ENCODE measurements around the gene ADAMTS2.

Gene ADAMTS2

GRCh38 chr5:179139111-179139935, 205.9 kb downstream of the ADAMTS2 start:
- DNase-seq (ENCODE audit: low read depth): no peak

GRCh38 chr5:179138568-179138925, 206.7 kb downstream of the ADAMTS2 start:
- DNase-seq (ENCODE audit: low read depth): no peak

DNA sequence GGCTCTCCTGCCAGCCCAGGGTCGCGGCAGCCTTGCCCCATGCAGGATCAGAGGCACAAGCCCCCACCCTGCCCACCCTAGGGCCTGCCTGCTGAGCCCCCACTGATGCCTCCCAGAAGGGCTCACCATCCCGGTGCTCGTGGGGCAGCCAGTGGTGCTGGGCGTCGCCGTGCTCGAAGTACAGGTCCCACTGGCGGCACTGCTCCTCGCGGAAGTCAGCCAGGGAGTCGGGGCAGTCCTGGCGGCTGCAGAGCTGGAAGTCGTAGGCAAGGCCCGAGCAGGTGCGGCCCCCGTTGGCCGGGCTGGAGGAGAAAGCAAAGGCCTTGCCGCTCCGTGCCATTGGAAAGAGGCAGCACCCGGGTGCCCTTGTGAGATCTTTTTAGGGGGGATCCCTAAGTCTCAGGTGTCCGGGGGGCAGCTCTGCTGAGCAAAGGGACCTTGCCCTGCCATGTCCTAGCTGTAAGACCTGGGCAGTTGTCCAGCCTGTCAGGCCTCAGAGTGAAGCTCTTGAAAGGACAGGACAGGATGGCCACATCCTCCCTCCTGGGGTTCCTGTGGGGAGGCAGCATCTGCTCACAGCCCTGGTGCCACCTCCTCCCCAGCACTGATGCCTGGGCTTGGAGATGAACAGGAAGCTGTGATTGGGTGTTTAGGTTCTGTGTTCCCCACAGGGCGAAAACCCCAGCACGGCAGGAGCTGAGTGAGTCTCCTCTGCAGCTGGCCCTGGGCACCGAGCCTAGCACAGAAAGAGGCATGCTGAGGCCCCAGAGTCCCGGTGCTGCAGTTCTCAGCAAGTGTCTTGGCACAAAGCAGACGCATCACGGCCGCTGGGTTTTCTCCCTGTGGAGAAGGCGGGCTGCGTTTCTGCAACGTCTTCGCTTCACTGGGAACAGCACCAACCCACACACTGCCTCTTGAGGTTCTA, 207.4 kb downstream of the ADAMTS2 start:
- DNase-seq (ENCODE audit: low read depth): no peak

DNA sequence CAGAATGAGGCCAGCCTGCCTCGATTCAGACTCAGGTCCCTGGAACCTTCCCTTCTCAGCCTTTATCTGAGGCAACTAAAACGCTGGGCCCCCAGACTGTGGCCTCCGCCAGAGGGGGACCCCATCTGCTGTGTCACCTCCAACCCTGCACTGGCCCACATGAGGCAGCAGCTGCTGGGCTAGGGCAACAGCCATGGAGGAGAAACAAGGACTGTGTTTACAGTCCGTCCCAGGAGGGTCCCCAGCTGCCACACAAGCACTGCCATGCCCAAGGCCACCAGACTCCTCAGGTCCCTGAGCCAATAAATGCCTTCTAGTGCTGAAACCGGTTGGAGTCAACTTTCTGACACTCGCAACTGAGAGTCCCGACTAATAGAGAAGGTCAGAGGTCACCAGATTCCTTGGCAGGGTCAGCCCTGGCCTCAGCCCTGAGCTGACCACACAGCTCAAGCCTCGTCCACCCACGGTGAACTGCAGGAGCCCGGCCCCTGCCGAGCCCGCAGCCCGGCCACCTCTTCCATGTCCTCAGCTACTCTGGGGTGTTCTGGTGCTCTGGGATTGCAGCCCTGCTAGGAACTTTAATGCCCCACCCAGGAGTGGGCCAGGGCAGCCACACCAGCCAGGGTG, 208.1 kb downstream of the ADAMTS2 start:
- no peak for DNase-seq (ENCODE audit: low read depth)

DNA sequence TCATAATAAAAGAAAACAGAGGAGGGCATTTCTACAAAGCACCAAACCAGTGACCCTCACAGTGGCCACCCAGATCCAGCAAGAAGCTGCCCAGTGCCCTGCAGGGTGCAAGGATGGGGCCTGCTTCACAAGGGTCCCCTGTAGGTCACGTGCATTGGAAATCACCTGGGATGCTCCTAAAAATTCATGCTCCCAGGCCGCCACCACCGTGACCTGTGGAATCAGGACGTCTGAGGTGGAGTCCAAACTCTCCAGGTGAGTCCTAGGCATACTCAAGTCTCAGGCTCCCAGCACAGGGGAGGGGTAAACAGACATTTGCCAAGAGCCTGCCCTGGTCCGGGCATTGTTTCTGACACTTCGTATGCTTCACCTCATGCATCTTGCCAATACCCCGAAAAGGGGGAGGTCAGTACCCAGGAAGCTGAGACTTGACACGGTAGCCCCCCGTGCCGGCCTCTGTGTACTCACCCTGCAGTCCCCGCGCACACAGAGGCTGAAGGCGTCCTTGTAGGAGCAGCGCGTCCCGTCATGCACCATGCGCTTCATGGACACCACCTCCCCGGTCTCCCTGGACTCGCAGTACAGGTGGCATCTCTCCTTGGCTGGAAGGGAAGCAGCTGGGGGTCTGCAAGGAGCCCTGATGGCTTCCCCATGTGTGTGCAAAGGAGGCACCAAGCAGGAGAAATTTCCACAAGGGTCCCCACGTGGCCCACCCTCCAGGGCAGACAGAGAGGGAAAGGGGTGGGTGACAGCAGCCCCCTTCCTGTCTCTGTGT, 209.6 kb downstream of the ADAMTS2 start:
- no peak for DNase-seq (ENCODE audit: low read depth)

DNA sequence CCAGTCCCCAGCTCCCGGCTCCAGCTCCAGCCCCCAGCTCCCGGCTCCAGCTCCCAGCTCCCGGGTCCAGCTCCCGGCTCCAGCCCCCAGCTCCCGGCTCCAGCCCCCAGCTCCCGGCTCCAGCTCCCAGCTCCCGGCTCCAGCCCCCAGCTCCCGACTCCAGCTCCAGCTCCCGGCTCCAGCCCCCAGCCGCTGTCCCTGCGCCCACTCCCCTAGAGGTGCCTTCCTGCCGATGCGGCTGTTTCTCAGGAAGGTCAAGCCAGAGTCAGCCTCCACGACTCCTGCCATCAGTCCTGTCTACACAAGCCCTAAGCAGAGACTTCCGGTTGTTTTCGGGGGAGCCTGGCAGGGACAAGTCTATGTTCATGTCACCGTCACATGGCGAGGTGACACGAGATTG, 210.3 kb downstream of the ADAMTS2 start:
- DNase-seq (ENCODE audit: low read depth): no peak

GRCh38 chr5:179134511-179134910, 210.8 kb downstream of the ADAMTS2 start:
- DNase-seq (ENCODE audit: low read depth): no peak

GRCh38 chr5:179132586-179133355, 212.5 kb downstream of the ADAMTS2 start:
- no peak for DNase-seq (ENCODE audit: low read depth)

DNA sequence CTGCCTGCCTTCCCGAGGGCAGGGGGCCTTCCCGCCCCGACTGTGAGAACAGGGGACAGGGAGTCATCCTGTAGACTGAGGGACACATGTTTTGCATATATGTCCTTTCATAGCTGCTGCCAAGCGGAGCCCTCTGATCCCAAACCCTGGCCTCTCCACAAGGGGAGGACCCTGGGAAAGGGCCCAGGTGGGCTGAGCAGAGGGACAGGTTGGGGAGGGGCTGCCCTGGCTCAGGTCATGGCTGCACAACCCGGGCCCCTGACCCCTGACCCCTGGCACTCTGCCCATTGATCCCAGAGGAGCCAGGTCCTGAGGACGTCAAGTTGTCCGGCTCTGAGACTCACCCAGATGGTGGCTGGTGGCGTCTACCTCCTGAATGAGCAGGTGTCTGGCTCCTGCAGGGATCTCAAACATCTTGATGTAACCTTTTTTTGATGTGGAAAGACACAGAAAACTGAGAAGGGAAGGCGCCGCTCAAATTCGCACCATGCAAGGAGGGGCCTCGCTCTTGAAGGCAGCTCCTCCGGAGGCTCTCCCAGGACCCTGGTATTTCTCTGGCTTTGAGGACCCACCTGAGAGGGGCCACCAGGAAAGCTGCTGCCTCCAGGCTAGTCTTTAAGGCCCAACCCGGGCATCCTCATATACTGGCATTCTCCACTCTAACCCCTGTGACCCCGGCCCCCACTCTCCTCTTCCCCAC, 213.2 kb downstream of the ADAMTS2 start:
- DNase-seq (ENCODE audit: low read depth): no peak

DNA sequence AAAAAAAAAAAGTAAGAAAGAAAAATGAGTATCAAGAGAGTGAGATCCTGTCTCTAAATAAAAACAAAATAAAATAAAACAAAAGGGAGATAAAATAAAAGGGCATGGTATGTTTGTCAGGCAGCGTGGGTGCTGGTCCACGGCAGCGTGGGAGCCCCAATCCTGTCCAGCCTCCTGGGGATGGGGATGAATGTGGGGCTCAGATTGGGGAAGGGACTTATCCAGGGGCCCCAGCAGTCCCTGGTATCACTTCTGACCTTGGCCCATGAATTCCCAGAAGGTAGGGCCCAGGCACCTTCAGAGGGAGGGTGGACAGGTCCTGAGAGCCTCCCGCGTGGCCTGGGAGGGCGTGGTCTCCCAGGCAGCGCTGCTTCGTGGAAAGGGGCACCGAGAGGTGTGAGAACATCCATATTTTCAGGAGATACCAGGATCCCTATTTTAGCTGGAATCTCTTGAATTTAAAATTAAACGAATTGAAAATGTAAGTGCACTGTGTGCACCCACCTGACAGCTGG, 213.9 kb downstream of the ADAMTS2 start:
- no peak for DNase-seq (ENCODE audit: low read depth)

DNA sequence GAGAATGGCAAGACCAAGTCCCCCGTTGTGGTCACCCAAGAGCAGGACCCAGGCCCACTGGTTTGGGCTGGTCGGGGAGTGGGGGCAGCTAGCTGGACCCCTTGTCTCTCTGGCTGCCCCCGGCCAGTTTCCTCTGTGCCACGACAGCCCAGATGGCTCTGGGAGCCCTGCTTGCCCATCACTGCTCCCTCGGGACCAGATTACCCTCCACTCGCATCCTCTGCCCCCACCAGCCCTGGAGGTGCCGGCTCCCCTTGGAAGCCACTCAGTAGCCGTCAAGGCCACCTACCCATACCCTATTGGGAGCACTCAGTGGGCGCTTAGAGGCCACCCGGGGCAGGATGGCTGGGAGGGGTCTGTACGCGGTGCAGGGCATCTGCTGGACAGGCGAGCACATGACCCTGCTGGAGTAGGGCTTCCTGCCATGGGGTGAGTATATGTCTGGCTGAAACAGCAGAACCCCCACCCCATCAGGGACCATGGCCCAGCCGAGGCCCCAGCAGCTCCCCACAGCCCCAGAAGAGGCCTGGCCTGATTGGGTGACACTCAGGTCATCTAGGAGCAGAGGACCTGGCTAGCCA, 215.1 kb downstream of the ADAMTS2 start:
- no peak for DNase-seq (ENCODE audit: low read depth)

DNA sequence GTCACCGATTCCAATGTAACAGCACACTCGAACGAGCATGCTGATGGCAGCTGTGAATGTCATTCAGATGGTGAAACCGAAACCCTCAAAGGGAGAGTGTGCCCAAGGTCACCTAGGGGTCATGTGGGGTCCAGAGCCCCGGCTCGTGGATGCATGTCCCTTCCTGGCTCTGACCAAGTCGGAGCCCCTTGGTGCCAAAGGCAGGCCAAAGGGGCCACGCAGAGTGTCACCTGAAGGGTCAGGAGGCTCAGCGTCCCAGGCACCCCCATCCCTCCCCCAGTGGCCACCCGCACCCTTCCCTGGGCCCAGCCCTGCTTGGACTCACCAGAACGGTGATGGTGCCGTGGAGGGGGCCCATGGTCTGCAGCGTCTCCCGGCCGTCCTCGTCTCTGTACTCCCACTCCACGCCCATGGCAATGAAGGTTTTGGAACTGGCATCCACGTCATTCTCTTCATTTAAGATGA, 215.6 kb downstream of the ADAMTS2 start:
- no peak for DNase-seq (ENCODE audit: low read depth)

GRCh38 chr5:179128976-179129375, 216.3 kb downstream of the ADAMTS2 start:
- DNase-seq (ENCODE audit: low read depth): no peak

DNA sequence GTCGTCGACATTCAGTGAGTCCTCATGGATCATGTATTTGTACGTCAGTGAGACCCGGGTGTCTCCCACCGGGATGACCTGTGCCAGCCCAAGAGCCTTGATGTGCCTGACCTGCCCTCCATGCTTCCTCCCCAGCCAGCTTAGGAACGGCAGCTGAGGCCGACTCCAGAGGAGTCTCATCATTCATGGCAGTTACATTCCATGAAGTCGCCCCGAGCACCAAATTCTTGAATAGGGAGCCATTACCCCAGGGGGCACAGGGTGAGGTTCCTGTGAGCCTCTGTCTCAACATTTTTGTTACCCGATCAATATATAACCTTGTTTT, 217.3 kb downstream of the ADAMTS2 start:
- no peak for DNase-seq (ENCODE audit: low read depth)

DNA sequence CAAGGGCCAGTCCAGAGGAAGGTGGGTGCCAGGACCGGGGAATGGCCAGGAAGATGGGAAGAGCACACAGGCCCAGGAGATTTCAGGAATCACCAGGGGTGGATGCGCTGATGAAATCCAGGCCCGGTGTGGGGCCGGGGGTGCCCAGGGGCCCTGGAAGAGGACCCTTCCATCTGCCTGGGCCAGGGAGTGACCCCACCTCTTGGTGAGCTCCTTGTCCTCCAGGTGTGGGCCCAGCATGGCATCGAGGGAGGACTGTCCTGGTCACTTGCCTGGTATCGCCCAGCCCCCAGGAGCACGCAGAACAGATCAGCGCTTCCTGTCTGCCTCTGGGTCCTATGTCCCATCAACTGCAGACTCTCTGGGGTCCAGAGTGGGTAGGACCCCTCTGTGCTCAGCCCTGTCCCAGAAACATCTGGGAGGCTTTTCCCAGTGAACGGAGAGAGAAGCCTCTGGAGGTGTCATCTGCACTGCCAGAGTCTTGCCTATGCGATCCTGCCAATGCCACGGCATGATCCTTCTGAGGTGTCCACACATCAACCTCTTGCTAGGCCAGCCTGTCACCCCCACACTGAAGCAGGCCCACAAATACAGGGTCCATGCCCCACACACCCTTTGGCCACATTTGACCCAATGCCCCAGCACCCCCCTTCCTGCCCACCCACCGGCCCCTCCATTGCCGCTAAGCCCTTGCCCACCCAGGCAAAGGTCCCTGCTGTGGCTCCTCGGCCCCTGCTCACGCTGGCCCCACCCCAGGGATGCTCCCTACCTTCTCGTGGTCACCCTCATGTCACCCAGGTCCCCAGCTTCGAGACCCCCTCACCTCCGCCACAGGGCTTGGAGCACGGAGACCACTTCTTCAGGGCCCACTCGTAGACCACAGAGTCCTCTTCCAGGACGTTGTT, 217.9 kb downstream of the ADAMTS2 start:
- DNase-seq (ENCODE audit: low read depth): no peak

DNA sequence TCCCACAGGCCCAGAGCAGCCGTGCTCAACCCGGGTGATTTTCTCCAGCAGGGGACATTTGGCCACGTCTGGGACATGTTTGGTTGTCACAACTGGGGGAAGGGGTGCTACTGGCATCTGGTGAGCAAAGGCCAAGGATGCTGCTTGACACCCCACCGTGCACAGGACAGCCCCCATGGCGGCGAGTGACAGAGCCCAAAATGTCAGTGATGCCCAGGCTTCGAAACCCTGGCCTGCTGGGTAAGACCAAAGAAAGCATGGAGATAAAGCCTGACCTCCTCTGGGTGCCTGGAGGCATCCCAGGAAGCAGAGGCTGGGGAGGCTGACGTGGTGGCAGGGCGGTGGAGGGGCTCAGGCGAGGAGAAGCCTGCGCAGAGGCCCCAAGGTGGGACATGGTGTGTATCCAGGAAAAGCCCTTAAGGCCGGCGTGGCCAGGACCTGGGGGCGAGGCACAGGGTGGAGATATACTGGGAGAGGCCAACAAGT, 218.7 kb downstream of the ADAMTS2 start:
- no peak for DNase-seq (ENCODE audit: low read depth)

DNA sequence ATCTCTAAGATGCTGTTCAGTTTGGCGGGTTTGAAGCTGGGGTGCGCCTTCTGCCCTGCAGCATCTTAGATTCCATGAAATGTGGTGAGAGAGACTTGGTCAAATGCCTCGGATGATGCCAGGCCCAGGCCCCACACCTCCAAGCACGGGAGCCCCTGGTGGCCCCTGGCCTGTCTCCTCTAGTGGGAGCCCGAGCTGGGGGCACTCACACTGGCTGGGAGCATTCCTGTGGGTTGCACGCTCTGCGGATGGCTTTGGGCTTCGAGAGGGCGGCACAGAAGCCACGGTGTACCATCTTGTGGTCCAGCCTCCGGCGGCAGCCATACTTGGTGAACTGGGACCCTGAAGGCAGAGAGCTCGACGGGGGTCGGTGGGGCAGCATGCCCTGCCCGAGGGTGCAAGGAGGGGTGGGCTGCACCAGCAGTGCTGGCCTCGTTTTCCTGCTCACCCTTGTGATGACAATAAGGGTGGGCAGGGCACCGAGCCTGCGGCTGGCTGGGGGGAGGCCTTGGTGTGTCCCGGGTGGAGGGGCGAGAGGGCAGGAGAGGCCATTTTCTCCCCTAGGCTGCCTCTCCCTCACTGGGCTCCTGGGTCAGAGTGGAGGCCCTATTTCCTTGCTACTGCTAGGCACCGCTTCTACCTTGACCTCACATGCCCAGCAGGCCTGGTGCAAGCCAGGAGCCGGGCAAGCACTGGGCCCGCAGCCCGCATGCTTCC, 219.3 kb downstream of the ADAMTS2 start:
- no peak for DNase-seq (ENCODE audit: low read depth)
